SU-DHL-6 (cell line): Measurements from ENCODE around the gene TPSB2.

Experiments used
- H2AFZ ChIP-seq: fragments of 200-600 bp; sonication (generic); 2 replicates; pipeline ENCODE4 v1.6.1; 2014; ENCODE audit warnings: low read depth, mild to moderate bottlenecking, moderate library complexity, mixed read lengths, antibody characterized with exemption, low read length; ENCODE audit not compliant: severe bottlenecking
- H3F3A ChIP-seq: fragments of 200-600 bp; shearing (Covaris generic); 2 replicates; pipeline ENCODE4 v1.6.0; 2016; ENCODE audit warnings: antibody characterized with exemption, mild to moderate bottlenecking; ENCODE audit not compliant: insufficient read depth
- H3K27ac ChIP-seq: fragments of 200-600 bp; sonication (generic); 2 replicates; pipeline ENCODE4 v1.5.1; 2016; ENCODE audit warnings: low read depth, mild to moderate bottlenecking, low read length, moderate library complexity, mixed read lengths
- H3K27me3 ChIP-seq: fragments of 200-600 bp; sonication (generic), shearing (Covaris generic); 2 replicates; pipeline ENCODE4 v1.6.0; 2014; ENCODE audit warnings: mild to moderate bottlenecking, low read length
- H3K36me3 ChIP-seq: fragments of 200-600 bp; sonication (generic); 2 replicates; pipeline ENCODE4 v1.6.1; 2014; ENCODE audit warnings: mild to moderate bottlenecking, low read length, mixed read lengths
- H3K4me2 ChIP-seq: fragments of 300-600, 200-600 bp; shearing (Covaris generic), sonication (generic); 2 replicates; pipeline ENCODE4 v1.6.0; 2014; ENCODE audit warnings: low read length, low read depth, mild to moderate bottlenecking; ENCODE audit not compliant: poor library complexity, severe bottlenecking
- H3K4me3 ChIP-seq: fragments of 200-600 bp; sonication (generic); 2 replicates; pipeline ENCODE4 v1.5.1; 2014; ENCODE audit warnings: antibody characterized with exemption, low read length, mild to moderate bottlenecking, mixed read lengths; ENCODE audit not compliant: insufficient read depth, poor library complexity, severe bottlenecking
- H3K79me2 ChIP-seq: fragments of 200-600 bp; sonication (generic); 2 replicates; pipeline ENCODE4 v1.6.1; 2014; ENCODE audit warnings: mild to moderate bottlenecking, low read length, moderate library complexity; ENCODE audit not compliant: insufficient read depth
- H3K9ac ChIP-seq: fragments of 200-600 bp; sonication (generic); 2 replicates; pipeline ENCODE4 v1.7.0; 2014; ENCODE audit warnings: mild to moderate bottlenecking, low read length
- H3K9me2 ChIP-seq: fragments of 200-600 bp; sonication (generic); replicated peaks from 2 replicates; pipeline ENCODE4 v1.6.1; 2014; ENCODE audit warnings: low read length; ENCODE audit not compliant: insufficient read depth
- H3K9me3 ChIP-seq: fragments of 200-600 bp; sonication (generic); 2 replicates; pipeline ENCODE4 v1.6.1; 2014; ENCODE audit warnings: low read length, mixed read lengths; ENCODE audit not compliant: insufficient read depth
- H4K20me1 ChIP-seq: fragments of 200-600 bp; sonication (generic); 2 replicates; pipeline ENCODE4 v1.6.1; 2014; ENCODE audit warnings: low read depth, mild to moderate bottlenecking, antibody characterized with exemption, low read length, moderate library complexity, mixed read lengths
- CTCF ChIP-seq: fragments of 200-600 bp; sonication (generic); IDR thresholded peaks from one replicate; pipeline ENCODE4 v1.5.1; 2017; ENCODE audit warnings: antibody characterized with exemption, mild to moderate bottlenecking, low read length, moderate library complexity; ENCODE audit not compliant: insufficient read depth, poor library complexity, severe bottlenecking
- EZH2phosphoT487 ChIP-seq: fragments of 200-600 bp; sonication (generic), shearing (Covaris generic); conservative IDR thresholded peaks from 2 replicates; pipeline ENCODE4 v1.6.1; 2018; ENCODE audit warnings: mild to moderate bottlenecking, antibody characterized with exemption, low read length, moderate library complexity, mixed read lengths

The TPSB2 gene

GRCh38 chr16:1182316-1182671, 47.7 kb downstream of the TPSB2 start:
- no peaks in the 10 kb centered on the region for H3K9me3 ChIP-seq
- no peak overlapping the region for H3K9ac ChIP-seq
- H3K36me3 ChIP-seq = no peaks in the 10 kb centered on the region
- no peak overlapping the region for H3K4me2 ChIP-seq
- H2AFZ ChIP-seq = no peak overlapping the region
- no peaks in the 10 kb centered on the region for H4K20me1 ChIP-seq
- H3K79me2 ChIP-seq = no peaks in the 10 kb centered on the region
- TF ChIP-seq CTCF (no peak), EZH2phosphoT487 (no peak)
- H3K4me3 ChIP-seq = no peak overlapping the region
- H3K9me2 ChIP-seq = no peaks in the 10 kb centered on the region
- H3K27ac ChIP-seq = no peak overlapping the region
- no peaks in the 10 kb centered on the region for H3K27me3 ChIP-seq
- H3F3A ChIP-seq = no peaks in the 10 kb centered on the region

GRCh38 chr16:1181404-1182315, 48.3 kb downstream of the TPSB2 start:
- Histone ChIP-seq H3K79me2 (no peaks in the 10 kb centered on the region), H3K4me3 (no peak overlapping the region), H3F3A (no peaks in the 10 kb centered on the region), H3K4me2 (no peak overlapping the region), H3K9me3 (no peaks in the 10 kb centered on the region), H3K9ac (no peak overlapping the region), H3K27me3 (no peaks in the 10 kb centered on the region), H3K27ac (no peak overlapping the region), H2AFZ (no peak overlapping the region), H3K36me3 (no peaks in the 10 kb centered on the region), H4K20me1 (no peaks in the 10 kb centered on the region), H3K9me2 (no peaks in the 10 kb centered on the region)
- TF ChIP-seq CTCF = no peak
- TF ChIP-seq EZH2phosphoT487 = no peak

- Histone ChIP-seq H3F3A (no peaks in the 10 kb centered on the region), H3K27me3 (no peaks in the 10 kb centered on the region), H3K36me3 (no peaks in the 10 kb centered on the region), H3K9ac (no peak overlapping the region), H3K9me2 (no peaks in the 10 kb centered on the region), H3K79me2 (no peaks in the 10 kb centered on the region), H2AFZ (no peak overlapping the region), H3K4me2 (no peak overlapping the region), H3K27ac (no peak overlapping the region), H4K20me1 (no peaks in the 10 kb centered on the region), H3K9me3 (no peaks in the 10 kb centered on the region), H3K4me3 (no peak overlapping the region)
- no peak for TF ChIP-seq EZH2phosphoT487
- no peak for TF ChIP-seq CTCF
These were observed 49.2 kb downstream of the TPSB2 start for GRCh38 chr16:1180549-1181403.
